Colonic mucosa (tissue), 4 donors: ENCODE data around the gene FMNL2. TPM values are rescaled to one million over a fixed set of nuclear protein-coding genes. Genes with fewer than 3 reads are reported as not detected.

Experiments used
- DNase-seq: peaks from one replicate; pipeline ENCODE4 v3.0.0-alpha.2; 2020
- H3K27ac ChIP-seq: fragments of 200-600 bp; one replicate; pipeline ENCODE4 v1.8.0; 2021
- H3K27me3 ChIP-seq: fragments of 200-600 bp; one replicate; pipeline ENCODE4 v1.8.0; 2021
- H3K36me3 ChIP-seq: fragments of 200-600 bp; one replicate; pipeline ENCODE4 v1.8.0; 2021
- H3K4me1 ChIP-seq: fragments of 200-600 bp; one replicate; pipeline ENCODE4 v1.8.0; 2021; ENCODE audit warnings: mild to moderate bottlenecking
- H3K4me3 ChIP-seq: fragments of 200-600 bp; one replicate; pipeline ENCODE4 v1.8.0; 2021
- H3K9ac ChIP-seq, 2 donors: one replicate each; pipeline ENCODE4 v1.7.0; 2013; ENCODE audit warnings: control low read depth in 2 of 2, low read depth in 2 of 2, low read length in 2 of 2
- H3K9me3 ChIP-seq: fragments of 200-600 bp; one replicate; pipeline ENCODE4 v1.8.0; 2021
- intact Hi-C: fragments of 100-400 bp; cut with DNase I; formaldehyde crosslinking; loops from one replicate; pipeline ENCODE4 v1.14.1; 2022
- total RNA-seq, 2 donors: library from RNA; stranded (reverse); fragmentation: NEBNext Ultra II Directional in 1 of 2; extraction: Animal tissue kit (Norgen Biotek cat#: 25700) in 1 of 2; gene quantifications; one replicate each; pipeline ENCODE4 v1.2.1, GENCODE V29; 2021
- TF ChIP-seq, protein P1 (sequence below): fragments of 200-600 bp; IDR thresholded peaks from one replicate; pipeline ENCODE4 v1.8.0; 2022; ENCODE audit warnings: antibody characterized with exemption, mild to moderate bottlenecking
- donor health status: healthy.
- donor health status: DM: no; HTN: no; CAD: no.
- donor health status: DM: no; HTN: no; CAD: no.

The FMNL2 gene
- total RNA-seq, 2 donors from 2014 or later: 10.6 to 17.5 TPM

- Histone ChIP-seq H3K27me3 (no peaks in the 10 kb centered on the region), H3K4me3 (no peak overlapping the region), H3K9ac (no peak overlapping the region), H3K9me3 (no peaks in the 10 kb centered on the region), H3K36me3 (no peaks in the 10 kb centered on the region), H3K4me1 (no peaks in the 10 kb centered on the region), H3K27ac (no peak overlapping the region)
- DNase-seq: no peak
- TF ChIP-seq, protein P1, sequence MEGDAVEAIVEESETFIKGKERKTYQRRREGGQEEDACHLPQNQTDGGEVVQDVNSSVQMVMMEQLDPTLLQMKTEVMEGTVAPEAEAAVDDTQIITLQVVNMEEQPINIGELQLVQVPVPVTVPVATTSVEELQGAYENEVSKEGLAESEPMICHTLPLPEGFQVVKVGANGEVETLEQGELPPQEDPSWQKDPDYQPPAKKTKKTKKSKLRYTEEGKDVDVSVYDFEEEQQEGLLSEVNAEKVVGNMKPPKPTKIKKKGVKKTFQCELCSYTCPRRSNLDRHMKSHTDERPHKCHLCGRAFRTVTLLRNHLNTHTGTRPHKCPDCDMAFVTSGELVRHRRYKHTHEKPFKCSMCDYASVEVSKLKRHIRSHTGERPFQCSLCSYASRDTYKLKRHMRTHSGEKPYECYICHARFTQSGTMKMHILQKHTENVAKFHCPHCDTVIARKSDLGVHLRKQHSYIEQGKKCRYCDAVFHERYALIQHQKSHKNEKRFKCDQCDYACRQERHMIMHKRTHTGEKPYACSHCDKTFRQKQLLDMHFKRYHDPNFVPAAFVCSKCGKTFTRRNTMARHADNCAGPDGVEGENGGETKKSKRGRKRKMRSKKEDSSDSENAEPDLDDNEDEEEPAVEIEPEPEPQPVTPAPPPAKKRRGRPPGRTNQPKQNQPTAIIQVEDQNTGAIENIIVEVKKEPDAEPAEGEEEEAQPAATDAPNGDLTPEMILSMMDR: no peak
- intact Hi-C loops: no loop called here
Observed at GRCh38 chr2:152606081-152606480, 271.1 kb downstream of the FMNL2 start.

GRCh38 chr2:152606941-152607340 is 272.0 kb downstream of the FMNL2 start:
- H3K9me3 ChIP-seq: no peaks in the 10 kb centered on the region
- H3K9ac ChIP-seq: no peak overlapping the region
- TF ChIP-seq, protein P1: no peak
- no peak for DNase-seq
- no peak overlapping the region for H3K27ac ChIP-seq
- no peaks in the 10 kb centered on the region for H3K27me3 ChIP-seq
- no peaks in the 10 kb centered on the region for H3K4me1 ChIP-seq
- intact Hi-C loops: no loop called here
- H3K4me3 ChIP-seq: no peak overlapping the region
- no peaks in the 10 kb centered on the region for H3K36me3 ChIP-seq

GRCh38 chr2:152607793-152608300 is 272.9 kb downstream of the FMNL2 start:
- H3K9me3 ChIP-seq: no peaks in the 10 kb centered on the region
- intact Hi-C loops: no loop called here
- no peaks in the 10 kb centered on the region for H3K4me1 ChIP-seq
- H3K27me3 ChIP-seq: no peaks in the 10 kb centered on the region
- H3K4me3 ChIP-seq: no peak overlapping the region
- H3K9ac ChIP-seq: no peak overlapping the region
- H3K27ac ChIP-seq: no peak overlapping the region
- no peaks in the 10 kb centered on the region for H3K36me3 ChIP-seq
- no peak for DNase-seq
- TF ChIP-seq, protein P1: no peak

DNA sequence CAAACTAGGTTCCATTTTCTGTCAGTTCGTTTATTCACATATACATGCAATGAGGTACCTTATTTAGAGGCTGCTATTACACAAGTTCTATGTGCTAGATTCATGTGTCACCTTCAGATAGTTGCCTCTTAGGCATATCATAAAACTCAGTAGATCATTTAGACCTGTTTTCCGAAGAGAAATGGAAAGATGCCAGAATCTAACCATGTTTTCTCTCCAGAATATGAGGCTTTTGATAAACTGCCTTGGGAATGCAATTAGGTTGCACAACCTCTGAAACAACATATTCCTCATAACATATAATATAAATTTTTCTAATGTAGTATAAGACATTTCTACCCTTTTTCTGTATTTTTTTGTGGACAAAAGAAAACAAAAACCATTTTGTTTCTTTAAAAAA is 274.2 kb downstream of the FMNL2 start:
- TF ChIP-seq, protein P1: no peak
- intact Hi-C loops: no loop called here

GRCh38 chr2:152609699-152610098 is 274.7 kb downstream of the FMNL2 start:
- intact Hi-C loops: no loop called here
- Histone ChIP-seq H3K27ac (no peak overlapping the region), H3K27me3 (no peaks in the 10 kb centered on the region), H3K4me1 (no peaks in the 10 kb centered on the region), H3K36me3 (no peaks in the 10 kb centered on the region), H3K9me3 (no peaks in the 10 kb centered on the region), H3K4me3 (no peak overlapping the region), H3K9ac (no peak overlapping the region)
- TF ChIP-seq, protein P1: no peak
- DNase-seq: no peak

More for the DNA sequence above, 274.2 kb downstream of the FMNL2 start:
- Histone ChIP-seq H3K36me3 (no peaks in the 10 kb centered on the region), H3K4me1 (no peaks in the 10 kb centered on the region), H3K4me3 (no peak overlapping the region), H3K9me3 (no peaks in the 10 kb centered on the region), H3K27me3 (no peaks in the 10 kb centered on the region), H3K9ac (no peak overlapping the region), H3K27ac (no peak overlapping the region)
- no peak for DNase-seq
